HepG2 (cell line): Measurements from ENCODE around the gene ZNF343. TPM values are rescaled to one million over a fixed set of nuclear protein-coding genes. Genes with fewer than 3 reads are reported as not detected.

Experiments used
- AFF4 ChIP-seq: sonication (generic); formaldehyde crosslinking; IDR thresholded peaks from 2 replicates; pipeline ENCODE4 v1.4.0; 2020; ENCODE audit warnings: missing genetic modification reagents
- FOXC1 ChIP-seq: sonication (generic); formaldehyde crosslinking; IDR thresholded peaks from 2 replicates; pipeline ENCODE4 v1.8.0; 2022; ENCODE audit warnings: mild to moderate bottlenecking, missing genetic modification reagents, borderline replicate concordance
- HCFC1 ChIP-seq: fragments of 150-350 bp; IDR thresholded peaks from 2 replicates; pipeline ENCODE4 v1.6.1; 2014; ENCODE audit warnings: low read depth, low read length
- HNRNPLL ChIP-seq: fragments of 200-400 bp; formaldehyde crosslinking; IDR thresholded peaks from 2 replicates; pipeline ENCODE4 v1.6.1; 2017; ENCODE audit warnings: mild to moderate bottlenecking, low read depth, low read length; ENCODE audit not compliant: poor library complexity, severe bottlenecking
- IKZF5 ChIP-seq: IDR thresholded peaks from 2 replicates; pipeline ENCODE4 v1.6.1; 2018; ENCODE audit warnings: missing genetic modification reagents, mild to moderate bottlenecking, missing compliant biosample characterization
- KIAA2018 ChIP-seq: sonication (generic); formaldehyde crosslinking; IDR thresholded peaks from 2 replicates; pipeline ENCODE4 v1.5.0; 2020; ENCODE audit warnings: mild to moderate bottlenecking, missing genetic modification reagents, borderline replicate concordance
- MAFG ChIP-seq: sonication (generic); formaldehyde crosslinking; IDR thresholded peaks from 2 replicates; pipeline ENCODE4 v1.5.1; 2020; ENCODE audit warnings: mild to moderate bottlenecking, missing genetic modification reagents
- MED8 ChIP-seq: sonication (generic); formaldehyde crosslinking; IDR thresholded peaks from 2 replicates; pipeline ENCODE4 v1.8.1; 2023; ENCODE audit warnings: mild to moderate bottlenecking, missing genetic modification reagents; ENCODE audit not compliant: insufficient replicate concordance
- NR2F1 ChIP-seq, 2 experiments: fragments of 450-650 bp in 1 of 2; formaldehyde crosslinking in 1 of 2; IDR thresholded peaks; 2 replicates each; pipeline versions ENCODE4 v1.5.0 to v1.6.1; 2016 to 2020; ENCODE audit warnings: mild to moderate bottlenecking in 1 of 2, missing compliant biosample characterization in 1 of 2, missing genetic modification reagents in 1 of 2, moderate library complexity in 1 of 2
- RFX3 ChIP-seq: IDR thresholded peaks from 2 replicates; pipeline ENCODE4 v1.6.1; 2016; ENCODE audit warnings: missing biosample characterization, missing genetic modification reagents
- SIX1 ChIP-seq: sonication (generic); formaldehyde crosslinking; IDR thresholded peaks from 2 replicates; pipeline ENCODE4 v1.4.0; 2020; ENCODE audit warnings: missing genetic modification reagents, borderline replicate concordance
- TARDBP ChIP-seq: sonication (generic); formaldehyde crosslinking; IDR thresholded peaks from 2 replicates; pipeline ENCODE4 v1.8.0; 2022; ENCODE audit warnings: mild to moderate bottlenecking, missing genetic modification reagents
- ZBTB44 ChIP-seq: sonication (generic); formaldehyde crosslinking; IDR thresholded peaks from 2 replicates; pipeline ENCODE4 v1.4.0; 2020; ENCODE audit warnings: missing genetic modification reagents
- ZNF230 ChIP-seq: sonication (generic); formaldehyde crosslinking; IDR thresholded peaks from 2 replicates; pipeline ENCODE4 v1.4.0; 2020; ENCODE audit warnings: mild to moderate bottlenecking, missing genetic modification reagents
- ZNF432 ChIP-seq: sonication (generic); formaldehyde crosslinking; IDR thresholded peaks from 2 replicates; pipeline ENCODE4 v1.5.0; 2020; ENCODE audit warnings: missing genetic modification reagents, mild to moderate bottlenecking, borderline replicate concordance
- polyA plus RNA-seq, 8 experiments: library from polyadenylated mRNA; depleted of rRNA in 3 of 8; stranded (reverse) in 7 of 8; unstranded in 1 of 8; fragments of >200 nt; fragmentation: Illumina TruSeq in 4 of 8; extraction: Trizol in 4 of 8; gene quantifications; 2 replicates each; pipeline versions ENCODE4 v1.2.1 to v1.2.3, GENCODE V29; 2011 to 2016; ENCODE audit warnings: low read depth in 4 of 8, missing spikeins in 1 of 8, mixed read lengths in 1 of 8; ENCODE audit not compliant: insufficient read depth in 1 of 8
- total RNA-seq, 5 experiments: library from RNA; depleted of rRNA; stranded (reverse); fragments of >200 nt; fragmentation: Illumina TruSeq; extraction: Trizol; gene quantifications; 2 replicates each; pipeline ENCODE4 v1.2.3, GENCODE V29; 2016; ENCODE audit warnings: low read depth in 1 of 5

The ZNF343 gene
- total and polyA plus RNA-seq, 2 of the 13 experiments (the other 11 are each of a cell fraction or from before 2014, with no cell fraction given): 16.4 to 22.1 TPM

GRCh38 chr20:2509468-2509781 is 710 bp upstream of the ZNF343 start (continued):
- TF ChIP-seq IKZF5: no peak
- no peak for TF ChIP-seq TARDBP (CRISPR knock-in tag)
- TF ChIP-seq HCFC1: no peak
- TF ChIP-seq ZNF230 (CRISPR knock-in tag): no peak
- no peak for TF ChIP-seq ZBTB44
- TF ChIP-seq NR2F1 (CRISPR knock-in tag; IDR thresholded peaks at IDR 0.05): no peak
- no peak for TF ChIP-seq FOXC1 (CRISPR knock-in tag)
- TF ChIP-seq SIX1: no peak
- no peak for TF ChIP-seq MED8 (CRISPR knock-in tag)
- TF ChIP-seq MAFG (CRISPR knock-in tag): no peak
- TF ChIP-seq KIAA2018 (CRISPR knock-in tag): no peak
- no peak; the same call in 1 of the 2 replicates for TF ChIP-seq ZNF432 (CRISPR knock-in tag)
- no peak for TF ChIP-seq RFX3 (CRISPR knock-in tag)
- no peak for TF ChIP-seq HNRNPLL
- no peak for TF ChIP-seq AFF4
